Mesothelial cell of epicardium (in vitro differentiated cells): ENCODE data around the gene KLHDC8B. TPM values are rescaled to one million over a fixed set of nuclear protein-coding genes. Genes with fewer than 3 reads are reported as not detected.

ENCODE experiments used
- DNase-seq, 2 experiments: peaks; one replicate each; pipeline ENCODE4 v3.0.0; 2021; ENCODE audit warnings: low spot score in 2 of 2; ENCODE audit not compliant: unreplicated experiment in 2 of 2
- H3K27ac Mint-ChIP-seq: 2 replicates; pipeline ENCODE4 v1.8.0; 2021; ENCODE audit warnings: mixed read lengths
- H3K27me3 Mint-ChIP-seq: 2 replicates; pipeline ENCODE4 v1.8.0; 2021; ENCODE audit warnings: low read depth, mixed read lengths
- H3K36me3 Mint-ChIP-seq: 2 replicates; pipeline ENCODE4 v1.8.0; 2021; ENCODE audit warnings: mixed read lengths
- H3K4me1 Mint-ChIP-seq: 2 replicates; pipeline ENCODE4 v1.8.0; 2021; ENCODE audit warnings: mixed read lengths
- H3K4me3 Mint-ChIP-seq: 2 replicates; pipeline ENCODE4 v1.8.0; 2021; ENCODE audit warnings: mild to moderate bottlenecking, moderate library complexity, mixed read lengths
- H3K9me3 Mint-ChIP-seq: 2 replicates; pipeline ENCODE4 v1.8.0; 2021; ENCODE audit warnings: mixed read lengths
- total RNA-seq: library from RNA; stranded (reverse); gene quantifications from 3 replicates; pipeline ENCODE4 v1.2.1, GENCODE V29; 2021
- TF ChIP-seq, protein P1 (sequence below): fragments of 200-600 bp; sonication (generic); IDR thresholded peaks from one replicate; pipeline ENCODE4 v1.5.0; 2021; ENCODE audit warnings: antibody characterized with exemption; ENCODE audit not compliant: unreplicated experiment

The KLHDC8B gene
- total RNA-seq, 1 donor from 2014 or later: 55.5 TPM

DNA sequence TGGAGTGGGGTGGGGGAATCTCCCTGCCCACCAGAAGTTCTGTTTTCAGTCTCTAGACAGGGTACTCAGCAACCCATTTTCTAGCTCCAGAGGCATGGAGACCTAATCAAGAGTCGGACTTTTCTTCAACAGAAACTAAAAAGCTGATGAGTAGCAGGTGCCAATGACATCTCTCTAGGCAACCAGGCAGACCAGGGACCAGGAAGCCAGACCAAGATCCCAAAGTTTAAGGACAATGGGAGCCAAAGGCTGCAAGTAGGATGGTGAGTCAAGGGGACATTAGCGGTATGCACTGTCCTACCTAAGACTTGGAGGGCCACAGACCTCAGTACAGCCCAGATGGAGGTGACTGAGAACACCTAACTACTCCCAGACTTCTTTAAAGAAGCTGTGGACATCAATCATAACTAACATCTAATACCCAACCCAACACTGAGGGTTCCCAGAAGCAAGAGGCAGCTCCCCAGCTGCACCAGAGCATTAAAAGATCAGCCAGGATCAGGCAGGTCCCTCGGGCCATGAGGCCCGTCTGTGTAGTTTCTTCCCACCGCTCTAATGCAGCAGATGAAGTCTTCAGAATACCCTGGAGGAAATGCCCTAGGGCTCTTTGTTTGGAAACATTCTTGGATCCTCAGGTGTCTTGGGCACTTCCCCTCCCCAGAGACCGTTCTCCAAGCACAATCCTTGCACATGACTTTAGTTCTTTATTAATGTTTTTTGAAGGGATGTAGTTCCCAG lies 6.2 kb upstream of the KLHDC8B start:
- Mint-ChIP-seq H3K4me3 (peak overlapping the region; percentile 93), H3K4me1 (peaks cover 15% of the 10 kb centered on the region), H3K27ac (peak overlapping the region; percentile 95), H3K27me3 (peaks cover 6% of the 10 kb centered on the region), H3K9me3 (no peaks in the 10 kb centered on the region), H3K36me3 (peaks cover 10% of the 10 kb centered on the region)
- TF ChIP-seq, protein P1, sequence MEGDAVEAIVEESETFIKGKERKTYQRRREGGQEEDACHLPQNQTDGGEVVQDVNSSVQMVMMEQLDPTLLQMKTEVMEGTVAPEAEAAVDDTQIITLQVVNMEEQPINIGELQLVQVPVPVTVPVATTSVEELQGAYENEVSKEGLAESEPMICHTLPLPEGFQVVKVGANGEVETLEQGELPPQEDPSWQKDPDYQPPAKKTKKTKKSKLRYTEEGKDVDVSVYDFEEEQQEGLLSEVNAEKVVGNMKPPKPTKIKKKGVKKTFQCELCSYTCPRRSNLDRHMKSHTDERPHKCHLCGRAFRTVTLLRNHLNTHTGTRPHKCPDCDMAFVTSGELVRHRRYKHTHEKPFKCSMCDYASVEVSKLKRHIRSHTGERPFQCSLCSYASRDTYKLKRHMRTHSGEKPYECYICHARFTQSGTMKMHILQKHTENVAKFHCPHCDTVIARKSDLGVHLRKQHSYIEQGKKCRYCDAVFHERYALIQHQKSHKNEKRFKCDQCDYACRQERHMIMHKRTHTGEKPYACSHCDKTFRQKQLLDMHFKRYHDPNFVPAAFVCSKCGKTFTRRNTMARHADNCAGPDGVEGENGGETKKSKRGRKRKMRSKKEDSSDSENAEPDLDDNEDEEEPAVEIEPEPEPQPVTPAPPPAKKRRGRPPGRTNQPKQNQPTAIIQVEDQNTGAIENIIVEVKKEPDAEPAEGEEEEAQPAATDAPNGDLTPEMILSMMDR: no peak
- DNase-seq: no peak

DNA sequence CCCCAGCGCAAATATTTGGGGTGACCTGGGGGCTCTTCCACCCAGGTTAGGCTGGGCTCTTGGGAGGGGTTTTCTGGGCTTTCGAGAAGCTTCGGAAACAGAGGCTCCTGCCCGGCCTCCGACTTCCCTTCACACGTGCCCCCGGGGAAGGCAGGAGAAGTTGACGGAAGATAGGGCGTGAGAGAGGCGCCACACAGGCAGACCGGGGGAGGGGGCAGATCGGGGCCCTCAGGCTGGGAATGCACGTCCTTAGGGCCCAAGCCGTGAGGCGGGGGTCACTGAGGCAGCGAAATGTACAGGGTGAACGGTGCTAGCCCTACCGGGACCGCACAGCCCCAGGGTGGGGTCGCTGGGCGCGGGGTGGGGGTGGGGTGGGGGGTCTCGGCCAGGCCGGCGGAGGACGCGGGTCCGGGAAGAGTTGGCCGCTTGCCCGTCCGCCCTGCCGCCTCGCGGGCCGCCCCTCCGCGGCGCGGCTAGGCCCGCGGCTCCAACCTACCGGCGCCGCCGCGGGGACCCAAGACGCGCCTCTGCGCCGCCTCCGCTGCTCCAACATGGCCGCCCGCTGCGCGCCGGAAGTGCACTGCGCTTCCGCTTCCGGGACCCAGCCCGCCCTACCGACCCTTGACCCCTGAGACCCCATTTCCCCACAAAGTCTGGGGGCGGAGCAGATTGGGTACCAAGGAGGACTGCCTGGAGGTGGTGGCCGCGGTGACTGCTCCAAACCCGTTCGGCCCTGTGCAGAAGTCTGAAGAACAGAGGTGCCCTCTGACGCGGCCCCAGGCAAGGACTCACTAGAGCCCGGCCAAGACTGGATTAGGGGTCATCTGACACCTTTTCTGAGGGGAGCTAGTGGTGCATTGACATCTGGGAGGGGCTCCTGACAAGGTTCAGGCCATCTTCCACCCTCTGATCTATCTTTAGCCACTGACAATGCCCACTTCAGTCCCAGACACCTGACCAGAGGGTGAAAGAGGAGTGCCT lies 5.3 kb upstream of the KLHDC8B start, which contains the start of gene CCDC71:
CCDC71 (minus strand) TSS at position 561 of the 981 bp plus-strand sequence. CDS start 2,123 bp downstream, outside the sequence.
- DNase-seq: peak in 1 of 2 experiments; percentile 64
- peaks cover 22% of the 10 kb centered on the region for H3K4me1 Mint-ChIP-seq
- TF ChIP-seq, protein P1: no peak
- peaks cover 8% of the 10 kb centered on the region for H3K36me3 Mint-ChIP-seq
- H3K4me3 Mint-ChIP-seq: peak within 1 kb of the TSS; percentile 93
- H3K9me3 Mint-ChIP-seq: no peaks in the 10 kb centered on the region
- H3K27me3 Mint-ChIP-seq: peaks cover 6% of the 10 kb centered on the region
- H3K27ac Mint-ChIP-seq: peak within 1 kb of the TSS; percentile 95

DNA sequence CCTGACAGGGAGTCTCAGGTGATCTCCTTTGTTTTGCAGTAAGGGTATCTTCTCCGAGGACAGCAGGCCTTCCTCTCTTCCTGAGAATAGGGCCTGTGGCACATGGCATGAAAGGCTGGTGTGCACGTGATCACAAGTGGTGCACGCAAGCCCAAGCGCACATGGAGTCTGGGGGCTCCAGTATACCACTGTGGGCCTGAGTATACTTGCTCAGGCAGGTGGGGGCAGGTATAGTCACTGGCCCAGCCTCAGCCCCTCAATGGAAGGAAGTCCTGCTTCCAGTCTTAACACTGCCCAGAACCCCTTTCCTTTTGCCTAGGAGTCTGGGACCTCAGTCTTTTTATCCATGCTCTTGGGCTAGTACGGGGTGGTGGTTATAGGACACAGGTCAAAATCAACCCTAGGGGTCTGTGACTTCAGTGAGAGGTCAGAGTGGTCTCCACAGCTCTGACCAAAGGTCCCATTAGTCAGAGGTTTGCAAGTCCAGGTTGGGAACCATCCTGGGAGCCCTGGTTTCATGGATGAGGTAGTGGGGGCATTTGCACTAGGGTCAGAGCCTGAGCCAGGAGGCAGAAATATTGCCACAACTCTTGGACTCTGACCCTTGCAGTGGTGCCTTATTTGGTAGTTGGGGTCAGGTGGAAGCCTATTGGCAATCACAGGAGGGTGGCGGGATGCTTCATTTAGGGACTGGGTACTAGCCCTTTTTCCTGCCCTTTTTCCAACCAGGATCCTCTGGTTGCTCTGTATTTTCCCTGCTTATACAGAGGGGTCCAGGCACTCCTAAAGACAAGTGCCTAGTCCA lies 4.4 kb upstream of the KLHDC8B start:
- Mint-ChIP-seq H3K9me3 (no peaks in the 10 kb centered on the region), H3K27me3 (peaks cover 6% of the 10 kb centered on the region), H3K4me3 (peak overlapping the region; percentile 82), H3K27ac (peak overlapping the region; percentile 90), H3K36me3 (peaks cover 8% of the 10 kb centered on the region), H3K4me1 (peaks cover 24% of the 10 kb centered on the region)
- TF ChIP-seq, protein P1: no peak
- DNase-seq: no peak

DNA sequence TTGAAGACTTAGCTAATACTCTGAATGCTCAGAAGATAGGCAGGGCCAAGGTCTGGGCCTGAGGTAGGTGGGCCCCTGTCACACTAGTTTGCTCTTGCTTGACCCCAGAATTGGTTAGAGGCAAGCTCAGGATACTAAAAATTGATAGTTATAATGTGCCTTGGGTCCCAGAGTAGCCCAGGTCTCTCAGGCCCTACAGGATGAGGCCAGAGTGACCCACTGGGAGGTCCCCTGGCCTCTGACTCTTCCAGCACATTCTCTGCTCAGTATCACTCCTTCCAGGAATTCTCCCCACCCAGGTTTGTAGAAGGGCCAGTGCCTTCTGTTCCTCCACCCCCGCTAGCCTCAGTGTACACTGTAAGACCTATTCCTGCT lies 667 bp upstream of the KLHDC8B start:
- peaks cover 6% of the 10 kb centered on the region for H3K27me3 Mint-ChIP-seq
- no peak for DNase-seq
- peak overlapping the region; percentile 83 for H3K4me3 Mint-ChIP-seq
- TF ChIP-seq, protein P1: no peak
- no peaks in the 10 kb centered on the region for H3K9me3 Mint-ChIP-seq
- peaks cover 31% of the 10 kb centered on the region for H3K4me1 Mint-ChIP-seq
- peak overlapping the region; percentile 95 for H3K27ac Mint-ChIP-seq
- no peaks in the 10 kb centered on the region for H3K36me3 Mint-ChIP-seq

DNA sequence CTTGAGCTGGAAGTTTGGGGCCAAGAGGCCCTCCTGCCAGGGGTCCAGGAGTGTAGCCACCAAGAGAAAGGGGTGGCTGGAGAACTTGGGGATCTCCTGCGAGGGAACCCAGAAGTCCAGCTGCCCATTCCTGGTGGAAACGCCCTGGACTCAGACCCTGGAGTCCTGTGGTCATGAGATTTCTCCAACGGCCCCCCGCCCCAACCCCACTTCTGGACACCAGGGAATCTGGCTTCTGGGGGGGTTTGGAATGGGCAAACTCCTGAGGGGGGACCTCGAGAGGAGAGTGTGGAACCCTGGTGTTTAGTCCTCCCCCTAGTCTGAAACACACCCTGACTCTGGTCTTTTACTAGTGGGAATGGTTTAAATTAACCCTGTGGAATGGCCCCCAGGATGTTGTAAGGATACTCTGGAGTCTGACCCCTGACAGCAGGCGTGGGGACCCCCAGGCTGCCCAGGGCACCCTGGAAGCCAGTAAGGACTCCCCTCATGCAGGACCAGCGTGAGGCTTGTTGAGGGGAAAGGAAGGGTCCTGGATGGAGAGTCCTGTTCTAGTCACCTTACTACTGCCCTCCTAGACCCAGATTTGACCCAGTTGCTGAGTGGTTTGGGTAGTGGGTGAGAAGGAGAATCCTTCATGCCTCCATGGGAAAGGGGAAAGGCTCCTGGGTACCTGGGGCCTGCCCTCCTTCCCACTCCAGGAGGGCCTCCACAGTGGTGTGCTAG lies 540 bp downstream of the KLHDC8B start:
- TF ChIP-seq, protein P1: no peak
- peaks cover 6% of the 10 kb centered on the region for H3K27me3 Mint-ChIP-seq
- peaks cover 30% of the 10 kb centered on the region for H3K4me1 Mint-ChIP-seq
- no peak for DNase-seq
- H3K9me3 Mint-ChIP-seq: no peaks in the 10 kb centered on the region
- H3K4me3 Mint-ChIP-seq: peak overlapping the region; percentile 83
- H3K36me3 Mint-ChIP-seq: no peaks in the 10 kb centered on the region
- peak overlapping the region; percentile 94 for H3K27ac Mint-ChIP-seq
